H1 (cell line): ENCODE data around the gene PCDH9. TPM values are rescaled to one million over a fixed set of nuclear protein-coding genes. Genes with fewer than 3 reads are reported as not detected.

Source experiments
- CTCF ChIA-PET: fragments of 300-600 bp; sonication (Branson Sonifier 250); formaldehyde crosslinking; loops from one replicate; lab custom pipeline; 2021; ENCODE audit not compliant: partially characterized antibody; lab: Charles Lee
- POLR2A ChIA-PET: fragments of 300-600 bp; sonication (Branson Sonifier 250); formaldehyde crosslinking; loops from one replicate; lab custom pipeline; 2021; ENCODE audit warnings: inconsistent platforms; ENCODE audit not compliant: partially characterized antibody; lab: Charles Lee
- DNase-seq, 2 experiments: peaks; one replicate each; pipeline versions ENCODE4 v3.0.0 to v3.0.0-alpha.2; 2010 to 2022; ENCODE audit warnings: low spot score in 2 of 2, low read depth in 1 of 2, mixed read lengths in 1 of 2
- FAIRE-seq: peaks from 2 replicates; lab custom pipeline; 2011; peaks lifted over from hg19 to GRCh38; lab: Jason Lieb, UNC
- H2AFZ ChIP-seq: 2 replicates; pipeline ENCODE4 v1.8.1; 2012; ENCODE audit warnings: low read length, inconsistent platforms
- H2AK5ac ChIP-seq: 2 replicates; pipeline ENCODE4 v1.6.1; 2013; ENCODE audit warnings: low read depth, low read length
- H2BK120ac ChIP-seq: replicated peaks from 2 replicates; pipeline ENCODE3; 2013; ENCODE audit warnings: low read depth, low read length, inconsistent platforms
- H2BK12ac ChIP-seq: 2 replicates; pipeline ENCODE4 v1.6.1; 2013; ENCODE audit warnings: low read depth, low read length
- H2BK15ac ChIP-seq: 2 replicates; pipeline ENCODE4 v1.6.1; 2013; ENCODE audit warnings: low read length
- H2BK20ac ChIP-seq: 2 replicates; pipeline ENCODE4 v1.6.1; 2013; ENCODE audit warnings: low read length
- H2BK5ac ChIP-seq: 2 replicates; pipeline ENCODE4 v1.6.1; 2013; ENCODE audit warnings: low read depth, low read length
- H3K14ac ChIP-seq: 2 replicates; pipeline ENCODE4 v1.6.1; 2013; ENCODE audit warnings: inconsistent platforms; ENCODE audit not compliant: insufficient read length
- H3K18ac ChIP-seq: 2 replicates; pipeline ENCODE4 v1.6.1; 2013; ENCODE audit warnings: low read length; ENCODE audit errors: extremely low read depth
- H3K23ac ChIP-seq: 2 replicates; pipeline ENCODE4 v1.6.1; 2013; ENCODE audit warnings: inconsistent platforms; ENCODE audit not compliant: insufficient read length
- H3K23me2 ChIP-seq: 2 replicates; pipeline ENCODE4 v1.6.1; 2013; ENCODE audit warnings: low read depth, low read length
- H3K27ac ChIP-seq: 2 replicates; pipeline ENCODE4 v1.6.1; 2011; ENCODE audit warnings: low read depth, low read length, inconsistent platforms
- H3K27me3 ChIP-seq, 4 experiments: replicated peaks in 1 of 4; 1 replicate in 1 of 4; 2 replicates in 3 of 4; pipeline versions ENCODE4 v1.6.1 to v1.8.1; 2011 to 2013; ENCODE audit warnings: low read length in 3 of 4, mild to moderate bottlenecking in 3 of 4, inconsistent platforms in 2 of 4, mixed read lengths in 2 of 4, moderate library complexity in 1 of 4; ENCODE audit not compliant: control insufficient read depth in 3 of 4, insufficient read depth in 3 of 4; ENCODE audit errors: extremely low read depth in 1 of 4
- H3K36me3 ChIP-seq, 4 experiments: 2 replicates each; pipeline versions ENCODE4 v1.6.1 to v1.8.1; 2011 to 2013; ENCODE audit warnings: mild to moderate bottlenecking in 4 of 4, low read length in 3 of 4, moderate library complexity in 2 of 4, control low read depth in 1 of 4, inconsistent platforms in 1 of 4; ENCODE audit not compliant: insufficient read depth in 4 of 4, control insufficient read depth in 2 of 4
- H3K4ac ChIP-seq: replicated peaks from 2 replicates; pipeline ENCODE3; 2013; ENCODE audit warnings: low read length, low read depth, mixed read lengths, inconsistent platforms; ENCODE audit not compliant: insufficient read length
- H3K4me1 ChIP-seq, 4 experiments: replicated peaks in 1 of 4; 1 replicate in 1 of 4; 2 replicates in 3 of 4; pipeline versions ENCODE4 v1.6.1 to v1.8.1; 2011 to 2013; ENCODE audit warnings: low read length in 3 of 4, inconsistent platforms in 2 of 4, mixed read lengths in 1 of 4; ENCODE audit not compliant: insufficient read depth in 4 of 4, control insufficient read depth in 3 of 4
- H3K4me2 ChIP-seq, 2 experiments: 2 replicates each; pipeline versions ENCODE4 v1.6.1 to v1.8.1; 2011 to 2013; ENCODE audit warnings: low read depth in 2 of 2, low read length in 2 of 2, control low read depth in 1 of 2, inconsistent platforms in 1 of 2, mild to moderate bottlenecking in 1 of 2; ENCODE audit not compliant: insufficient read depth in 1 of 2
- H3K4me3 ChIP-seq, 4 experiments: fragments of 200-600, 300-600 bp in 1 of 4; sonication (generic), shearing (Covaris generic), sonication (Bioruptor Twin) in 1 of 4; 2 replicates each; pipeline versions ENCODE4 v1.5.1 to v1.8.1; 2011 to 2016; ENCODE audit warnings: low read length in 4 of 4, low read depth in 3 of 4, control low read depth in 2 of 4, inconsistent platforms in 2 of 4, mild to moderate bottlenecking in 2 of 4, mixed read lengths in 1 of 4, moderate library complexity in 1 of 4; ENCODE audit not compliant: insufficient read depth in 2 of 4; ENCODE audit errors: extremely low read depth in 1 of 4
- H3K56ac ChIP-seq: replicated peaks from 2 replicates; pipeline ENCODE3; 2013; ENCODE audit warnings: low read depth, mild to moderate bottlenecking, mixed read lengths, low read length, inconsistent platforms; ENCODE audit not compliant: insufficient read length
- H3K79me1 ChIP-seq: 2 replicates; pipeline ENCODE4 v1.6.1; 2013; ENCODE audit warnings: low read depth, low read length, control low read depth
- H3K79me2 ChIP-seq, 2 experiments: 2 replicates each; pipeline versions ENCODE4 v1.6.1 to v1.8.1; 2012 to 2013; ENCODE audit warnings: low read length in 2 of 2, mild to moderate bottlenecking in 2 of 2, inconsistent platforms in 1 of 2; ENCODE audit not compliant: insufficient read depth in 2 of 2, control insufficient read depth in 1 of 2
- H3K9ac ChIP-seq, 4 experiments: replicated peaks in 1 of 4; 1 replicate in 1 of 4; 2 replicates in 3 of 4; pipeline versions ENCODE4 v1.6.1 to v1.8.1; 2011 to 2013; ENCODE audit warnings: low read depth in 3 of 4, low read length in 3 of 4, control low read depth in 2 of 4, mild to moderate bottlenecking in 2 of 4, moderate library complexity in 2 of 4, inconsistent platforms in 1 of 4; ENCODE audit errors: extremely low read depth in 1 of 4
- H3K9me3 ChIP-seq, 2 experiments: 2 replicates each; pipeline versions ENCODE4 v1.6.1 to v1.8.1; 2012 to 2013; ENCODE audit warnings: mild to moderate bottlenecking in 2 of 2, moderate library complexity in 2 of 2, control low read depth in 1 of 2, inconsistent platforms in 1 of 2, low read depth in 1 of 2, low read length in 1 of 2, mixed read lengths in 1 of 2; ENCODE audit not compliant: insufficient read depth in 2 of 2
- H4K20me1 ChIP-seq, 2 experiments: replicated peaks in 1 of 2; 2 replicates each; pipeline versions ENCODE3 to v1.8.1; 2011 to 2013; ENCODE audit warnings: inconsistent platforms in 2 of 2, low read length in 2 of 2, mild to moderate bottlenecking in 1 of 2; ENCODE audit not compliant: insufficient read depth in 2 of 2, control insufficient read depth in 1 of 2
- H4K5ac ChIP-seq: 2 replicates; pipeline ENCODE4 v1.6.1; 2013; ENCODE audit warnings: low read length, low read depth, mixed read lengths, inconsistent platforms; ENCODE audit not compliant: insufficient read length
- H4K8ac ChIP-seq: 2 replicates; pipeline ENCODE4 v1.8.0; 2013; ENCODE audit warnings: mild to moderate bottlenecking, moderate library complexity, low read length, inconsistent platforms; ENCODE audit not compliant: insufficient read depth; ENCODE audit errors: extremely low read depth
- H4K91ac ChIP-seq: replicated peaks from 2 replicates; pipeline ENCODE3; 2013; ENCODE audit warnings: low read length, mixed read lengths, inconsistent platforms; ENCODE audit not compliant: insufficient read length
- ASH2L ChIP-seq: fragments of 200-600, 300-600 bp; sonication (generic); IDR thresholded peaks from one replicate; pipeline ENCODE4 v1.7.1; 2017; ENCODE audit warnings: low read length
- BACH1 ChIP-seq: IDR thresholded peaks from 2 replicates; pipeline ENCODE4 v1.6.1; 2012; ENCODE audit warnings: low read length, improper control_type of control experiment
- CBX5 ChIP-seq: fragments of 300-800, 300-1000 bp; sonication (generic); IDR thresholded peaks from 2 replicates; pipeline ENCODE4 v1.7.1; 2016; ENCODE audit warnings: antibody characterized with exemption, low read length, low read depth
- EGR1 ChIP-seq: IDR thresholded peaks from 2 replicates; pipeline ENCODE4 v1.6.1; 2011; ENCODE audit warnings: low read depth, low read length, borderline replicate concordance
- HDAC6 ChIP-seq: IDR thresholded peaks from one replicate; pipeline ENCODE4 v1.7.1; 2012; ENCODE audit warnings: low read depth, mild to moderate bottlenecking, inconsistent platforms, low read length, moderate library complexity
- JUN ChIP-seq: IDR thresholded peaks from 2 replicates; pipeline ENCODE4 v1.6.1; 2011; ENCODE audit warnings: low read depth, mild to moderate bottlenecking, improper control_type of control experiment, low read length
- POU5F1 ChIP-seq: IDR thresholded peaks from 2 replicates; pipeline ENCODE4 v1.6.1; 2011; ENCODE audit warnings: low read depth, mild to moderate bottlenecking, low read length, moderate library complexity
- RFX5 ChIP-seq: IDR thresholded peaks from 2 replicates; pipeline ENCODE4 v1.6.1; 2011; ENCODE audit warnings: low read depth, low read length, improper control_type of control experiment, borderline replicate concordance
- RXRA ChIP-seq: IDR thresholded peaks from 2 replicates; pipeline ENCODE4 v1.6.1; 2011; ENCODE audit warnings: low read depth, mild to moderate bottlenecking, low read length, moderate library complexity; ENCODE audit not compliant: insufficient read depth
- SIRT6 ChIP-seq: IDR thresholded peaks from one replicate; pipeline ENCODE4 v1.7.1; 2012; ENCODE audit warnings: low read length, inconsistent platforms
- SUZ12 ChIP-seq: fragments of 200-600 bp; sonication (generic); IDR thresholded peaks from 2 replicates; pipeline ENCODE4 v1.6.1; 2012; ENCODE audit warnings: mild to moderate bottlenecking, inconsistent platforms, low read length, moderate library complexity, mixed read lengths
- YY1 ChIP-seq: IDR thresholded peaks from 2 replicates; pipeline ENCODE4 v1.6.1; 2011; ENCODE audit warnings: low read depth, mild to moderate bottlenecking, low read length
- ZNF274 ChIP-seq: IDR thresholded peaks from 2 replicates; pipeline ENCODE4 v1.7.0; 2012; ENCODE audit warnings: low read length, borderline replicate concordance; ENCODE audit errors: extremely low read depth
- WGBS, 2 experiments: shearing (Covaris generic) in 1 of 2; methylation state at CpG; one replicate each; pipeline versions ENCODE4 v1.1.6 to v1.1.7; 2013 to 2015; ENCODE audit warnings: low lambda C conversion rate in 2 of 2, mixed read lengths in 2 of 2, inconsistent platforms in 1 of 2, low coverage in 1 of 2, missing lambda C conversion rate in 1 of 2; ENCODE audit not compliant: insufficient replicate concordance in 2 of 2, insufficient coverage in 1 of 2, insufficient read length in 1 of 2; ENCODE audit errors: extremely low coverage in 1 of 2, missing lambda C conversion rate in 1 of 2; 5-methylcytosine and 5-hydroxymethylcytosine counted together
- polyA plus RNA-seq, 7 experiments: library from polyadenylated mRNA; depleted of rRNA in 3 of 7; stranded (reverse) in 5 of 7; unstranded in 2 of 7; fragments of >200 nt in 5 of 7; fragments of 200-250 nt in 2 of 7; gene quantifications; 1 replicate in 5 of 7; 2 replicates in 1 of 7; 4 replicates in 1 of 7; pipeline versions ENCODE4 v1.2.1 to v1.2.3, GENCODE V29; 2011 to 2013; ENCODE audit warnings: missing spikeins in 2 of 7, mixed read lengths in 2 of 7
- total RNA-seq: library from RNA; stranded (reverse); fragmentation: NEBNext Ultra II Directional; extraction: Animal tissue kit (Norgen Biotek cat#: 25700); gene quantifications from 2 replicates; pipeline ENCODE4 v1.2.1, GENCODE V29; 2021
- TF ChIP-seq, protein P1 (sequence below): IDR thresholded peaks from 2 replicates; pipeline ENCODE4 v1.6.1; 2012; ENCODE audit warnings: inconsistent platforms
- TF ChIP-seq, protein P2 (sequence below): IDR thresholded peaks from 2 replicates; pipeline ENCODE4 v1.6.1; 2011; ENCODE audit warnings: low read depth, mild to moderate bottlenecking, low read length; ENCODE audit not compliant: insufficient read depth

Gene PCDH9
- total and polyA plus RNA-seq, 2 of the 8 experiments (the other 6 are each of a cell fraction or from before 2014, with no cell fraction given): 0.12 to 0.60 TPM

DNA sequence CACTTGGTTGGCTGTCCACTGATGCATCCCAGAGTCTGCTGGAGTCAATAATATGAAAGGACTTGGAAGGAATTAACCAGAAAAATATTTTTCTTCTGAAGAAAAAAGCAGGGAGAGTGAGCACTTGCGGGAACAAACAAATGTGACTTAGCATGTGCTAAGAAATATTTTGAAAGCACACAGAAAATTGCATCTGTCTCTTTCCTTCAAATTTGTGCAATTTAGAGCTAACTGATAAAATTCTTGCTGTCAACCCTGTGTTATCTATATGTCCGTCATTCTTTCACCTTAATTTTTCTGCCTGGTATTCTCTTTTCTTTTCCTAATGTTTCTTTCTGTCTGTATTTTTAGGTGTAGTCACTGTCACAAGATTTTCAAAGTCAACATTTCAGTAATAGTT, 852.6 kb downstream of the PCDH9 start:
- Histone ChIP-seq H2BK5ac (no peak overlapping the region), H2BK12ac (no peak overlapping the region), H3K56ac (no peak overlapping the region), H3K27me3 (no peaks in the 10 kb centered on the region), H4K20me1 (peaks cover 0 to 1% of the 10 kb centered on the region in 2 experiments), H3K18ac (no peak overlapping the region), H4K8ac (no peak overlapping the region), H2AK5ac (no peak overlapping the region), H3K27ac (no peak overlapping the region), H2BK15ac (no peak overlapping the region), H2AFZ (no peak overlapping the region), H3K4me1 (no peaks in the 10 kb centered on the region), H3K14ac (no peak overlapping the region), H3K23ac (no peak overlapping the region), H3K9ac (no peak overlapping the region), H3K4ac (no peak overlapping the region), H3K4me2 (no peak overlapping the region), H3K36me3 (no peaks in the 10 kb centered on the region), H3K79me1 (no peaks in the 10 kb centered on the region), H3K4me3 (no peak overlapping the region), H3K79me2 (no peaks in the 10 kb centered on the region), H4K91ac (no peak overlapping the region), H3K9me3 (no peaks in the 10 kb centered on the region), H2BK20ac (no peak overlapping the region), H2BK120ac (no peak overlapping the region), H3K23me2 (no peaks in the 10 kb centered on the region), H4K5ac (no peak overlapping the region)
- FAIRE-seq (no peak), DNase-seq (no peak)
- ChIA-PET POLR2A (no interaction called here), CTCF (no interaction called here)
- TF ChIP-seq ASH2L: no peak
- no peak for TF ChIP-seq POU5F1
- no peak for TF ChIP-seq RFX5
- TF ChIP-seq SIRT6: no peak
- no peak for TF ChIP-seq ZNF274
- TF ChIP-seq YY1: no peak
- no peak for TF ChIP-seq CBX5
- TF ChIP-seq, protein P1, sequence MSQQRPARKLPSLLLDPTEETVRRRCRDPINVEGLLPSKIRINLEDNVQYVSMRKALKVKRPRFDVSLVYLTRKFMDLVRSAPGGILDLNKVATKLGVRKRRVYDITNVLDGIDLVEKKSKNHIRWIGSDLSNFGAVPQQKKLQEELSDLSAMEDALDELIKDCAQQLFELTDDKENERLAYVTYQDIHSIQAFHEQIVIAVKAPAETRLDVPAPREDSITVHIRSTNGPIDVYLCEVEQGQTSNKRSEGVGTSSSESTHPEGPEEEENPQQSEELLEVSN: no peak
- TF ChIP-seq JUN: no peak
- TF ChIP-seq EGR1: no peak
- TF ChIP-seq BACH1: no peak
- no peak for TF ChIP-seq SUZ12
- TF ChIP-seq, protein P2, sequence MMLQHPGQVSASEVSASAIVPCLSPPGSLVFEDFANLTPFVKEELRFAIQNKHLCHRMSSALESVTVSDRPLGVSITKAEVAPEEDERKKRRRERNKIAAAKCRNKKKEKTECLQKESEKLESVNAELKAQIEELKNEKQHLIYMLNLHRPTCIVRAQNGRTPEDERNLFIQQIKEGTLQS: no peak
- no peak for TF ChIP-seq HDAC6
- TF ChIP-seq RXRA: no peak
- WGBS, 2 experiments: 94% methylated on average over 2 of the region's 2 CpGs; no CpG with 5 or more reads in 1 of the 2 experiments
